ENCODE results near the gene ANK2. TPM values are rescaled to one million over a fixed set of nuclear protein-coding genes. Genes with fewer than 3 reads are reported as not detected.

ANK2 gene
- total RNA-seq, 2 experiments from 2014 or later, result 0.38 to 4.0 TPM

DNA sequence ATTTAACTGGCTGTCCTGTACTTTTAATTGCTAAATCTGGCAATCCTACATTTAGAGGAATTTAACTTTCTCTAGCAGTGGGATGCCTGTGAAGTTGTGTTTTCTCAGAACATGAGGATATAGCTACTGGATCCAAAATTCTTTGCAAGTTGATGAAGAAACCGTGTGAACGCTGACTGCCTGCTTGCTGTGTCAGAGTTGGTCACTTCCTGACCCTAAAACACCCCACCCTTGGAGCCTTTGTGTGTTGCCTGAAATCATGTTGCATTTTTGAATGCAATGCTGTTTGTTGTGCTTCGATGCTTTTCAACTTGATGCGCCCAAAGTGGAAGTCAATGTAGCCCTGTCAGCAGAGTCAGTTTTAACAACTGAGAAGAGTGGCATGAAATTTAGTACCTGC is 211.2 kb downstream of the ANK2 start:
- H3K4me1 ChIP-seq (ENCODE audit: insufficient read depth, low read length, poor library complexity, severe bottlenecking), result no peaks in the 10 kb centered on the region
- no peaks in the 10 kb centered on the region for H3K9me2 ChIP-seq (ENCODE audit: insufficient read depth, low read length)
- H3K9me3 ChIP-seq (ENCODE audit: low read length), result no peaks in the 10 kb centered on the region
- DNase-seq (ENCODE audit: low spot score), result no peak
- CTCF ChIA-PET (ENCODE audit: unreplicated experiment), result no interaction called here
- H3K4me2 ChIP-seq (ENCODE audit: low read length), result no peak overlapping the region
- no peaks in the 10 kb centered on the region for H4K20me1 ChIP-seq (ENCODE audit: insufficient read depth, low read length)
- no peaks in the 10 kb centered on the region for H3K36me3 ChIP-seq (ENCODE audit: insufficient read depth, low read length)
- TF ChIP-seq EZH2phosphoT487 (IDR thresholded peaks at IDR 0.05; ENCODE audit: borderline replicate concordance, low read depth, low read length), result no peak
- TF ChIP-seq, protein P1, sequence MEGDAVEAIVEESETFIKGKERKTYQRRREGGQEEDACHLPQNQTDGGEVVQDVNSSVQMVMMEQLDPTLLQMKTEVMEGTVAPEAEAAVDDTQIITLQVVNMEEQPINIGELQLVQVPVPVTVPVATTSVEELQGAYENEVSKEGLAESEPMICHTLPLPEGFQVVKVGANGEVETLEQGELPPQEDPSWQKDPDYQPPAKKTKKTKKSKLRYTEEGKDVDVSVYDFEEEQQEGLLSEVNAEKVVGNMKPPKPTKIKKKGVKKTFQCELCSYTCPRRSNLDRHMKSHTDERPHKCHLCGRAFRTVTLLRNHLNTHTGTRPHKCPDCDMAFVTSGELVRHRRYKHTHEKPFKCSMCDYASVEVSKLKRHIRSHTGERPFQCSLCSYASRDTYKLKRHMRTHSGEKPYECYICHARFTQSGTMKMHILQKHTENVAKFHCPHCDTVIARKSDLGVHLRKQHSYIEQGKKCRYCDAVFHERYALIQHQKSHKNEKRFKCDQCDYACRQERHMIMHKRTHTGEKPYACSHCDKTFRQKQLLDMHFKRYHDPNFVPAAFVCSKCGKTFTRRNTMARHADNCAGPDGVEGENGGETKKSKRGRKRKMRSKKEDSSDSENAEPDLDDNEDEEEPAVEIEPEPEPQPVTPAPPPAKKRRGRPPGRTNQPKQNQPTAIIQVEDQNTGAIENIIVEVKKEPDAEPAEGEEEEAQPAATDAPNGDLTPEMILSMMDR (conservative IDR thresholded peaks at IDR 0.05; ENCODE audit: low read length), result no peak
- BruUV-seq (replicated peaks), result no TSS peak
- intact Hi-C loops (cut with micrococcal nuclease; ENCODE audit: unreplicated experiment), result no loop called here
- no peaks in the 10 kb centered on the region for H3K79me2 ChIP-seq (ENCODE audit: insufficient read depth, low read depth, low read length)
- no peak overlapping the region for H3K27ac ChIP-seq (ENCODE audit: low read depth, low read length, poor library complexity, severe bottlenecking)
- no peak overlapping the region for H2AFZ ChIP-seq (ENCODE audit: low read length)
- no peak overlapping the region for H3K4me3 ChIP-seq (ENCODE audit: low read depth, low read length, poor library complexity, severe bottlenecking)
- POLR2A ChIA-PET, result no interaction called here

DNA sequence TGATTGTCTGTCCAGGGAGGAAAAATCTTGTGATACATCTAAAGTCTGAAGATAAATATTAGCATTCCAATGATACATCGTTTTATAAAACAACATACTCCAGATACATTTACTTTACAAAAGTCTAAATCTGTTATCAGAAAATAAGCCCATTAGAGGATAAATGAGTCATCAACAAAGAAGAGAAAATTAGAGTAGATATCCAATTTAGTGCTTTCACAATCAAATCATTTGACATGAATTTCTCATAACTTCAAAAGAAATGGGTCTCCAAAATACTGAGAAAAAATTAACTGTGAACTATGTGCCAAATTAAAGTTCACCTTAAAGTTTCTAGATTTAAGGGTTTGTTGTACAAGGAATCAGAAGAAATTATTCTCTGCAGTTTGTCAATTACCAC is 213.8 kb downstream of the ANK2 start:
- no TSS peak for BruUV-seq (replicated peaks)
- Histone ChIP-seq H3K9me3 (ENCODE audit: low read length) (no peaks in the 10 kb centered on the region), H3K27ac (ENCODE audit: low read depth, low read length, poor library complexity, severe bottlenecking) (no peak overlapping the region), H2AFZ (ENCODE audit: low read length) (no peak overlapping the region), H3K79me2 (ENCODE audit: insufficient read depth, low read depth, low read length) (no peaks in the 10 kb centered on the region), H3K4me1 (ENCODE audit: insufficient read depth, low read length, poor library complexity, severe bottlenecking) (no peaks in the 10 kb centered on the region), H4K20me1 (ENCODE audit: insufficient read depth, low read length) (no peaks in the 10 kb centered on the region), H3K9me2 (ENCODE audit: insufficient read depth, low read length) (no peaks in the 10 kb centered on the region), H3K4me2 (ENCODE audit: low read length) (no peak overlapping the region), H3K36me3 (ENCODE audit: insufficient read depth, low read length) (no peaks in the 10 kb centered on the region), H3K4me3 (ENCODE audit: low read depth, low read length, poor library complexity, severe bottlenecking) (no peak overlapping the region)
- no peak for TF ChIP-seq EZH2phosphoT487 (IDR thresholded peaks at IDR 0.05; ENCODE audit: borderline replicate concordance, low read depth, low read length)
- TF ChIP-seq, protein P1 (conservative IDR thresholded peaks at IDR 0.05; ENCODE audit: low read length), result no peak
- DNase-seq (ENCODE audit: low spot score), result no peak
- CTCF ChIA-PET (ENCODE audit: unreplicated experiment), result no interaction called here
- POLR2A ChIA-PET, result no interaction called here
- intact Hi-C loops (cut with micrococcal nuclease; ENCODE audit: unreplicated experiment), result no loop called here

DNA sequence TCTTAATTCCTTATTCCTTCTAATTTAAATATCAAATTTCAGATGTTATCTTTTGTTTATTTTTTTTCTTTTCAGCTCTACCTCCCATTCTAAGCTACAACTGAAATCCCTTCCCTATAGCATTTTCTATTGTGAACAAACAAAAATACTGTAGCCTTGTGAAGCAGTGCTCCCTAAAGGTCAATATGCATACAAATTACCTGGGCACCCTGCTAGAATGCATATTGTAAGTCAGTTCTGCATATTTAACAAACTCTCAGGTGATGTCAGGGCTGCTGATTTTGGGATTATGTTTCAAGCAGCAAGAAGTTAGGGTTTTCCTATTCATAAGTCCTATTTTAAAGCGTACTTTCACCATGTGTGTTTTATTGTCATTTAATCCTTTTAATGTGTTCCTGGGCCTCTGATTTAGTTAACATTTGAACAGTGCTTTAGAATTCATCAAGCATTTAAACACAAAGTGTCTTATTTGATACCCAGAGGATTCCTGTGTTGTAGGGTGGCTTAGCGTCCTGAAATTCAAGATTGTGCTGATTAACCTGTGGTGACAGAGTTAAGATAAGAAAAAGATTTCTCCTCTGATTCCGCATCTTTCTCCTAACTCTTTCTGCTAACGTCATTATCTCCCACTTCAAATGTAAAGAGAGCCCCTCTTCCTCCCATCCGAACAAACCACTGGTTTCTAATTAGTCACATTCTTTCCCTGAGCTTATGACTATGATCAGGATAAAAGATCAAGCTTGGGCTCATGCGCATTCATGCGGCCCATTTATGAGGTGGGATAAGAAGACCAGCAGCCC is 221.3 kb downstream of the ANK2 start:
- intact Hi-C loops (cut with micrococcal nuclease; ENCODE audit: unreplicated experiment), result loop anchor here (10.0 kb wide), 1 partner anchor 1114 kb away; no protein-coding TSS in a partner anchor
- Histone ChIP-seq H3K79me2 (ENCODE audit: insufficient read depth, low read depth, low read length) (no peaks in the 10 kb centered on the region), H4K20me1 (ENCODE audit: insufficient read depth, low read length) (no peaks in the 10 kb centered on the region), H3K27ac (ENCODE audit: low read depth, low read length, poor library complexity, severe bottlenecking) (no peak overlapping the region), H3K4me3 (ENCODE audit: low read depth, low read length, poor library complexity, severe bottlenecking) (no peak overlapping the region), H3K36me3 (ENCODE audit: insufficient read depth, low read length) (no peaks in the 10 kb centered on the region), H3K4me1 (ENCODE audit: insufficient read depth, low read length, poor library complexity, severe bottlenecking) (no peaks in the 10 kb centered on the region), H3K9me2 (ENCODE audit: insufficient read depth, low read length) (no peaks in the 10 kb centered on the region), H2AFZ (ENCODE audit: low read length) (no peak overlapping the region), H3K9me3 (ENCODE audit: low read length) (no peaks in the 10 kb centered on the region), H3K4me2 (ENCODE audit: low read length) (no peak overlapping the region)
- TF ChIP-seq, protein P1 (conservative IDR thresholded peaks at IDR 0.05; ENCODE audit: low read length), result no peak
- TF ChIP-seq EZH2phosphoT487 (IDR thresholded peaks at IDR 0.05; ENCODE audit: borderline replicate concordance, low read depth, low read length), result no peak
- POLR2A ChIA-PET, result interaction anchor here (0.6 kb wide), 1 partner anchor 13 kb away, joined by 4 read pairs; no protein-coding TSS in a partner anchor
- BruUV-seq (replicated peaks), result no TSS peak
- CTCF ChIA-PET (ENCODE audit: unreplicated experiment), result no interaction called here
- DNase-seq (ENCODE audit: low spot score), result no peak
